Head of caudate nucleus (tissue), 42 donors: ENCODE results near the gene TMLHE.
"Not testable (repeated sequence)": the region's sequence is repeated elsewhere in the genome, so short reads cannot be mapped to it uniquely, and the experiment has no call there.

Source experiments
- DNase-seq, 42 donors: peaks; one replicate each; pipeline versions ENCODE4 v3.0.0 to v3.0.0-alpha.2; 2020 to 2021; ENCODE audit warnings: mixed read lengths in 7 of 42
- intact Hi-C: fragments of 100-400 bp; cut with DNase I; formaldehyde crosslinking; loops from one replicate; pipeline ENCODE4 v1.15.0; 2022

TMLHE gene

GRCh38 chrX:155514225-155514624 is 98.5 kb downstream of the TMLHE start:
- intact Hi-C loops: no loop called here
- DNase-seq: no peak

DNA sequence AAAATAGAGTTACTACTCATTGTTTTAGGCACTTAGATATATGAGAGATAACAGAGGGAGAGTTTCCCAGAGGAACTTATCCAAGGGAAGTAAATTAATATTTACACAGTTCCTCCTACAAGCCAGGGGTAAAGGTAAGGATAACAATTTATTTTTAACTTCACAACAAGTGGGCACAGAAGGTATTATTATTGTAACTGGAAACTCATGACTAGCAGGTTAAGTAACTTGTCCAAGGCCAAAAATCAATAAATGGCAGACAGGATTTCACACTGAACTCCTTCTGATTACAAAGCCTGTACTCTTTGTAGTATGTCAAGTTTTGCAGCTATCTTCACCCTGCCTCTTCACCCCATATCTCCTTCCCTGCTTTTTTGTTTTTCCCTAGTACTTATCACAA is 107.5 kb downstream of the TMLHE start:
- no peak for DNase-seq
- intact Hi-C loops: no loop called here

DNA sequence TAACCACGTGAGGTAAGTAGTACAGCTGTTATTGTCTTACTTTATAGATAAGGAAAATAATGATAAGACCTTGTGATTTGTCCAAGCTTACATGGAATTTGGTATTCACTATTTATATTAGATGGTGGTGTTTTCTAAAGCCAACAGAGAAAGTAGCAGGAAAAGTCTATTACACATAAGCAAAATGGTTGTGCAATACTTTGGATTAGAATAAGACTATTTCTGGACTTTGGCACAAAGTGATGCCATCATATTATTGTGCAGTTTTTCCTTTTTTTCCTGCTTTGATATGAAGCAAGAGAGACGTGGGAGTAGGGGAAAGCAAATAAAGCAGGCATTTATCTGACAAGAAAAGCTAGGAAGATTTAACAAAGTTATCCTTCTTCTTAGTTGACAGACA is 117.6 kb downstream of the TMLHE start:
- intact Hi-C loops, DNase-seq: not testable (repeated sequence)

DNA sequence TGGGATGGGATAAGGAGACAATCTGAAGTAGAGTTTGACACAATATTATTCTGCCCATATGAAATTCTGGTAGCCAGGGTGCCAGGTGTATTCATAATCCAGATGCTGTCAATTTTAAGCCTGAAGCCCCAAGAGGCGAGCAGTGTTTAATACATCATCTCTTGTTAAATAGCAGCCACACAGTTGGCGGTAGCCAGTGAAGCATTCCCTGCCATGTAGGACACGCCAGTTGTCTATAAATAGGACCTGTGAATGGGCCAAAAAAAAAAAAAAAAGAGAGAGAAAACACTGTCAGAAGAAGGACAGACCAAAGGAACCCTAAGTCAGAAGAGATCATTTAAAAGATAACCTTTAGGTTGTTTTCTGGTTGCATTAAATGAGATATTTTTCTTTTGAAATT is 121.3 kb downstream of the TMLHE start:
- DNase-seq: not testable (repeated sequence)

GRCh38 chrX:155477136-155477535 is 135.6 kb downstream of the TMLHE start:
- intact Hi-C loops, DNase-seq: not testable (repeated sequence)

More for the DNA sequence above, 121.3 kb downstream of the TMLHE start:
- intact Hi-C loops: not testable (repeated sequence)

DNA sequence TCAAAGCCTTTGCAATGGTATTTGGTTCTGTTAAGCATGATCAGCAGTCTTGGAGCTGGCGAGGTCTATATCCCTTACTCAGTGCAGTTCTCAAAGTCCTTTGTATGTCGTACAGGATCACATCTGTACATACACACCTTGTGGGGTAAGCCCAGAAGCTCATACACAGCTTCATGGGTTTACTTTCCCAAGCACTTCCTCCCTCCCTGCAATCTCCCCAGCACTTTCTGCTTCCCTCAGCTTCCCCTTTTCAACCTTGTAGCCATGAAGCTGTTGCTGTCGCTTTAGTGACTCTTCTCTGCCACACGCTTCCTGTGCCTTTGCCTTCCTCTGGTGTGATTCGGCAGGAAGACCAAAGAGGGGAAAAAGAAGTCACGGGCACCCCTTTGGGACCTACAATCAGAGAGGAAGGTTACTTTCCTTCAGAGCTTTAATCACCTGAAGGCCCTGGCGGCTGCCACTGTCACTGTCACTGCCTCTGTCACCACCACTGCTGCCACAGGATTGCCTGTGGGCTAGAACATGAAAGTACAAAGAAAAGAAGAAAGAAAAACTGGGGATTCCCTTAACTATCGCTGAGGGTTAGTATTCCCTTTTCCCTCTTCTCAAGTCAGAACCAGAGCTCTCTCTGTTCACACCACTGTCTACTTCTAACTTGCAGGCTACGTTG is 146.3 kb downstream of the TMLHE start:
- intact Hi-C loops, DNase-seq: not testable (repeated sequence)

- DNase-seq, intact Hi-C loops: not testable (repeated sequence)
These were observed 152.3 kb downstream of the TMLHE start for GRCh38 chrX:155460501-155460900.

- intact Hi-C loops, DNase-seq: not testable (repeated sequence)
These were observed 154.3 kb downstream of the TMLHE start, which contains the start of gene F8A3 for GRCh38 chrX:155458471-155458870. Gene F8A3 (minus strand): TSS chrX:155458620. CDS start chrX:155458600, 20 bp downstream.

DNA sequence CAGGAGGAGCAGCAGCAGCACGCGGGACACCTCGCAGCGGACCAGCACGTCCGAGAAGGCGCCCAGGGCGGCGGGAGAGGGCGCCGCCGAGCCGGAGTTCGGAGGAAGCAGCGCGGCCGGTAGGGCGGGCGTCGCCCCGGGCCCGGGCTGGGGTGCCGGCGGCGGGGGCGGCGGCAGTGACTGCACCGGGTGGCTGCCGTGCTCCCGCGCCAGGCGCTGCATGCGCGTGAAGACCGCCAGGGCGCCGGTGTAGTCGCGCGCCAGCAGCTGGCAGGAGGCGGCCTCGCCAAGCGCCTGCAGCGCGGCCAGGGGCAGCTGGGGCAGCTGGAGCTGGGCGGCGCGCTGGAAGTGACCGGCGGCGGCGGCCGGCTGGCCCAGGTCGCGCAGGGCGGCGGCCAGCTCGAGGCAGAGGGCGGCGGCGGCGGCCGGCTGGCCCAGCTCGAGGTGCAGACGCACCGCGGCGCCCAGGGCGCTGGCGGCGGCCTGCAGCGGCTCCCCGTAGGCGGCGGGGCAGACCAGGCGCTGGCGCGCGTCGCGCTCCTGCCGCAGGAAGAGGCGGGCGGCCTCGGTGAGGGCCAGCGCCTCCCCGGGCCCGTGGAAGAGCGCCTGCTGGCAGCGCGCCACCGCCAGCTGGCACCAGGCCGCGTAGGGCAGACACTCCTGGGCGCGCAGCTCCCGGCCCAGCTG is 154.8 kb downstream of the TMLHE start:
- intact Hi-C loops, DNase-seq: not testable (repeated sequence)

DNA sequence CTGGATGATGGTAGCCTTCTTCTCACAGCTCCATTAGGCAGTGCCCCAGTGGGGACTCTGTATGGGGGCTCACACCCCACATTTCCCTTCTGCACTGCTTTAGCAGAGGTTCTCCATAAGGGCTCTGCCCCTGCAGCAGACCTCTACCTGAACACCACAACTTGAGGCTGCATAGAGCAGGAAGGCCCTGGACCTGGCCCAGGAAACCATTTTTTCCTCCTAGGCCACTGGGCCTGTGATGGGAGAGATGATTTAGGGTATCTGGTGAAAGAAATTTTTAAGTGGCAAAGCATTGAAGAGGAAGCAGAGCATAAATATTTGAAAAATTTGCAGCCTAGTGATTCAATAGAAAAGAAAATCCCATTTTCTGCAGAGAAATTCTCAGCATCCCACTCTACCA is 171.7 kb downstream of the TMLHE start:
- no peak for DNase-seq
- intact Hi-C loops: no loop called here
